B cell (primary cell): ENCODE measurements around the gene MRPS12.

ENCODE experiments used
- EZH2 ChIP-seq: IDR thresholded peaks from 2 replicates; pipeline ENCODE4 v1.6.1; 2012; ENCODE audit warnings: borderline replicate concordance, low read depth, mild to moderate bottlenecking, moderate library complexity, low read length; ENCODE audit not compliant: insufficient read depth, poor library complexity, severe bottlenecking
- TF ChIP-seq, protein P1 (sequence below): fragments of 200-600 bp; IDR thresholded peaks from one replicate; pipeline ENCODE4 v1.8.0; 2022; ENCODE audit warnings: antibody characterized with exemption, mild to moderate bottlenecking

DNA sequence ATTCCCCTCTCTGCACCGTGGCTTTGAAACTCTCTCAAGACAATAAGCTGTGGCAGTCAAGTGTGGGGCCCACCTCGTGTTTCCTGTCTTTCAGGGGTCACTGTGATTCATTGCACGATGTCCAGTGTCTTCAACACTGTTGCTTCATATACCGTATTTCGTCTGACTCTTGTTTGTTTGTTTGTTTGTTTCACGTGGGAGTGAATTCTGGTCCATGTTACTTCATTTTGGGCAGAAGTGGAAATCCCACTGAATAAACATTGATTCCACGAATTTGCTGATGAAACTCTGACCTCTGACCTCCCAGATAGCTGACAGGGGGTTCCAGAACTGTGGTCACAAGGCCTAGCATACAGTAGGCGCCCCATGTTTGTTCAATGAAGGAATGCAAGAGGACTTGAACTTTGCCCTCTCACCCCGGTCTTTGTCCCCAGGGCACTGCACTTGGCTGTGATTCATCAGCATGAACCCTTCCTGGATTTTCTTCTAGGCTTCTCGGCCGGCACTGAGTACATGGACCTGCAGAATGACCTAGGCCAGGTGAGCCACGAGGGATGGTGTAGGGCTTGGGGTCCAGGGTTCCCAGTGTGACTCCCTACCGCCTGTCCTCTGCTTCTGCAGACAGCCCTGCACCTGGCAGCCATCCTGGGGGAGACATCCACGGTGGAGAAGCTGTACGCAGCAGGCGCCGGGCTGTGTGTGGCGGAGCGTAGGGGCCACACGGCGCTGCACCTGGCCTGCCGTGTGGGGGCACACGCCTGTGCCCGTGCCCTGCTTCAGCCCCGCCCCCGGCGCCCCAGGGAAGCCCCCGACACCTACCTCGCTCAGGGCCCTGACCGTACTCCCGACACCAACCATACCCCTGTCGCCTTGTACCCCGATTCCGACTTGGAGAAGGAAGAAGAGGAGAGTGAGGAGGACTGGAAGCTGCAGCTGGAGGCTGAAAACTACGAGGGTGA, 25.9 kb upstream of the MRPS12 start:
- TF ChIP-seq, protein P1, sequence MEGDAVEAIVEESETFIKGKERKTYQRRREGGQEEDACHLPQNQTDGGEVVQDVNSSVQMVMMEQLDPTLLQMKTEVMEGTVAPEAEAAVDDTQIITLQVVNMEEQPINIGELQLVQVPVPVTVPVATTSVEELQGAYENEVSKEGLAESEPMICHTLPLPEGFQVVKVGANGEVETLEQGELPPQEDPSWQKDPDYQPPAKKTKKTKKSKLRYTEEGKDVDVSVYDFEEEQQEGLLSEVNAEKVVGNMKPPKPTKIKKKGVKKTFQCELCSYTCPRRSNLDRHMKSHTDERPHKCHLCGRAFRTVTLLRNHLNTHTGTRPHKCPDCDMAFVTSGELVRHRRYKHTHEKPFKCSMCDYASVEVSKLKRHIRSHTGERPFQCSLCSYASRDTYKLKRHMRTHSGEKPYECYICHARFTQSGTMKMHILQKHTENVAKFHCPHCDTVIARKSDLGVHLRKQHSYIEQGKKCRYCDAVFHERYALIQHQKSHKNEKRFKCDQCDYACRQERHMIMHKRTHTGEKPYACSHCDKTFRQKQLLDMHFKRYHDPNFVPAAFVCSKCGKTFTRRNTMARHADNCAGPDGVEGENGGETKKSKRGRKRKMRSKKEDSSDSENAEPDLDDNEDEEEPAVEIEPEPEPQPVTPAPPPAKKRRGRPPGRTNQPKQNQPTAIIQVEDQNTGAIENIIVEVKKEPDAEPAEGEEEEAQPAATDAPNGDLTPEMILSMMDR: no peak
- no peak for TF ChIP-seq EZH2
